ENCODE results near the gene DIS3L.
"Not testable (repeated sequence)": the region's sequence is repeated elsewhere in the genome, so short reads cannot be mapped to it uniquely, and the experiment has no call there.

Gene DIS3L

GRCh38 chr15:66278056-66278455, 15.3 kb upstream of the DIS3L start:
- no peak for ATAC-seq

DNA sequence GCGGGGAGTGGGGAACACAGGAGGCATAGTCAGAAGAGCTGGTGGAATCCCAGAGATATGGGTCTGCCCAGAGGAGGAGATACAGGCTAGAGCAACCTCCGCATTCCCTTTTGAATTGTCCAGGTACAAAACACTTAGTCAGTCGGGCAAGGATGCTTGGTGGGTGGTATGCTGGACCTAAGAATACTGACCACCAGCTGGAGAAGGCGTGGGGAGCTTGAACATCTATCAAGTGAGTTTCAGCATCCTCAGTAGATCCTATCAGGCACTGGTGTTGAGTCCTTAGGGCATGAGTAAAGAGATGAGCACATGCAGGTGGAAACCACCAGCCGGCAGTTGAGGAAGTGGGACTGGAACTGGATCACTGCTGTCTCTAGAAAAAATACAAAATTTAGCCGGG, 14.7 kb upstream of the DIS3L start:
- ATAC-seq (no peak), DNase-seq (no peak)

More at GRCh38 chr15:66278056-66278455, 15.3 kb upstream of the DIS3L start:
- no peak for DNase-seq

GRCh38 chr15:66284271-66284670, 9.1 kb upstream of the DIS3L start:
- ATAC-seq = no peak
- no peak for DNase-seq

DNA sequence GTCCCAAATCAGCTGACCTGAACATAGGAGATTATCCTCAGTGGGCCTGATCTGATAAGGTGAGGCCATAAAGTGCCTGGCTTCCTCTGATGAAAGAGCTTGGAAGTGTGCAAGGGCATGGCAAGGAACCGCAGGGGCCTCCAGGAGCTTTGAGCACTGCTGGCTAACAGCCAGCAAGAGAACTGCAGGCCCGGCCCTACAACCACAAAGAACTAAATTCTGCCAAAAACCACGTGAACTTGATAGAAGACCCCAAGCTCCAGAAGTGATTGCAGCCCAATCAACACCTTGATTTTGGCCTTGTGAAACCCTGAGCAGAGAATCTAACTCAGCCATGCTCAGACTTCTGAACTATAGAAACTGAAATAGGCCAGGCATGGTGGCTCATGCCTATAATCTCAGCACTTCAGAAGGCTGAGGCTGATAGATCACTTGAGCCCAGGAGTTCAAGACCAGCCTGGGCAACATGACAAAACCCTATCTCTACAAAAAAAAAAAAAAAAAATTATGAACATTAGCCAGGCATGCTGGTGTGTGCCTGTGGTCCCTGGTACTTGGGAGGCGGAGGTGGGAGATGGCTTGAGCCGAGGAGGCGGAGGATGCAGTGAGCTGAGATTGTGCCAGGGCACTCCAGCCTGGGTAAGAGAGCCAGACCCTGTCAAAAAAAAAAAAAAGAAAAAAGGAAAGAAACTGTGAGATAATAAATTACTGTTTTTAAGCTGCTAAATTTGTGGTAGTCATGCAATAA, 7.7 kb upstream of the DIS3L start:
- ATAC-seq (no peak), DNase-seq (no peak)

DNA sequence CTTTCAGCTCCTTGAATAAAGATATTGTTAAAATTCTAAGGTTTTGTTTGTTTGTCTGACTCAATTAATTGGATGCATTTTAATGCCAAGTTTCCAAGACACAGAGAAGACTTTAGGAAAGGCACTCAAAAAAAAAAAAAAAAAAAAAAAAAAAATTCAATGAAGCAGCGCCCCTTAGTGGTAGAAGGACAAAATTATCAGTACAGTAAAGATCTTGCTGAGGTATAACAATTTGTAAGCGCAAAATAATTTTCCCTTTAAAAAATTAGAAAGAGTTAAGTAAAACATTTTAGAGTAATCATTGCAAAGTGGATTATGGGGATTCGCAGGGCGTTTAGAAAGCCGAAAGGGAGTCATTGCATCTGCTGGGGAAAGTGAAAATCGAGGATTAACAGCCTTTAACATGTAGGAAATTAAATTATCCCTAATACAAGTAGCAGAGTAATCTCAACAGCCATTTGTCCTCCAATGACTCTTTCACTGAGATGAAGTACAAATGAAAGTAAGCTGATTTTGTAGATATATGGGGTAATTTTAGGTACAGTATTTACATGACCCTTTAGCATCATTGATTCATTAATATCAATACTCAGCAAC, 5.8 kb upstream of the DIS3L start:
- DNase-seq (no peak), ATAC-seq (no peak)

DNA sequence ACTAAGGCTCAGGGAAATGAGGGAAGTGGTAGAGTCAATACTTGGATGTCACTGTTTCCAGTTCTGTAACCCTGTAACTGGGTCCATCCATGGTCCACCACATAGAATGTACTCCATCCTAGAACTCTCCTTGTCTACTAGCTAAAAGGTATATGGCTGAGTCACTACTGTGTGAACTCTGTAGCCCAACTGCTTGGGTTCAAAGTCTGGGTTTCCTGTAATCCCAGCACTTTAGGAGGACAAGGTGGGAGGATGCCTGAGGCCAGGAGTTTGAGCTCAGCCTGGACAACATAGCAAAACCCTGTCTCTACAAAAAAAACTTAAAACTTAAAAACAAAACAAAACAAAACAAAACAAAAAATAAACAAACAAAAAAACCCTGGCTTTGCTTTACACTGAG, 5.3 kb upstream of the DIS3L start:
- no peak for DNase-seq
- no peak for ATAC-seq

GRCh38 chr15:66288551-66289185, 4.7 kb upstream of the DIS3L start:
- no peak for ATAC-seq
- no peak for DNase-seq

DNA sequence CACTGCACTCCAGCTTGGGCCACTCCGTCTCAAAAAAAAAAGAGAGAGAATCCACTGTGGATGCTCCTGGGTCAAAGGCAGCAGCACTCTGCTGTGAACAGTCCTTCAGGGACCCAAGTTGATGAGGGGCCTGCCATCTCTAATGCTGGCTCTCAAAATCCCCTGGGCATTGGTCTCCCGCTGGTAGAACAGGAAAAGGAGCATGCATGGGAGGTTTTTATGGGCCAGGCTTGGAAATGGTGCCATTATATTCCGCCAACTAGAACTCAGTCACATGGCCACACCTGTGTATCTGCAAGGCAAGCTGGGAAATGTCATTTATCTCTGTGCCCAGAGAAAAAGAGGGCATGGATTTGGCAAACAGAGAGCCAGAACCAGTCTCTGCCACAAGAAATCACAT, 3.4 kb upstream of the DIS3L start:
- ATAC-seq = no peak
- DNase-seq = no peak

GRCh38 chr15:66290518-66290917, 2.9 kb upstream of the DIS3L start:
- DNase-seq (peak; percentile 20), ATAC-seq (no peak)

- no peak for ATAC-seq
- DNase-seq = no peak
Observed at GRCh38 chr15:66291816-66292570, 1.4 kb upstream of the DIS3L start.

DNA sequence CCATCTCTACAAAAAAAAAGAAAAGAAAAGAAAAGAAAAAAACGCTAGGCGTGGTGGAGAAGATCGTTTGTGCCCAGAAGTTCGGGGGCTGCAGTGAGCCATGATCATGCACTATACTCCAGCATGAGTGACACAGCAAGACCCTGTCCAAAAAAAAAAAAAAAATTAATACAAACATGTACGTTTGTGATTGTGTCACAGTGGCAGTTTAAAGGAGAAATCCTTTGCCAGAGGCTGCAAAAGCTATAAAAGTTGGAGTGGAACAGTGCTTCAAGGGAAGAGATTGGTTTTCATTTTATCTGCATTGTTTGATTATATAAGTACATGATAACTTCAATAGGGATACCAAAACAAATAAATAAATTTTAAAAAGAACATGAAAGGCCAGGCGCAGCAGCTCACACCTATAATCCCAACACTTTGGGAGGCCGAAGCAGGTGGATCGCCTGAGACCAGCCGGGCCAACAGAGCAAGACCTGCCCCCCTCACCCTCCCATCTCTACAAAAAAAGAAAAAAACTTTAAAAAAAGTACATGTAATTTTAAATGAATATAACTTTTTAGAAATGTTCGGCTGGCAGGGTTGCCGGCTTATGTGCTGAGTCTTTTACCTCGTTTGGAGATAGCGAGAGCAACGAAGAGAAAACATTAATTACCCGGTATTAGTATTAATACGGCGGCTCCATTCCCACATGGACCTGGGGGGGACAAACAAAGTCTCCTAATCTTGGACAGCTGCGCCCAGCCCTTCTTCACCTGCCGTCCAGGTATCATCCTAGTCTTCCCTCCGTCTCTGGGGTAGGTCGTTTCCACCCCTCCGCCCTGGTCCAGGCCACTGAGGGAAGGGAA, 573 bp upstream of the DIS3L start:
- ATAC-seq (no peak), DNase-seq (peak; percentile 12)

GRCh38 chr15:66294157-66294931, 976 bp downstream of the DIS3L start:
- ATAC-seq = peak; percentile 24

DNA sequence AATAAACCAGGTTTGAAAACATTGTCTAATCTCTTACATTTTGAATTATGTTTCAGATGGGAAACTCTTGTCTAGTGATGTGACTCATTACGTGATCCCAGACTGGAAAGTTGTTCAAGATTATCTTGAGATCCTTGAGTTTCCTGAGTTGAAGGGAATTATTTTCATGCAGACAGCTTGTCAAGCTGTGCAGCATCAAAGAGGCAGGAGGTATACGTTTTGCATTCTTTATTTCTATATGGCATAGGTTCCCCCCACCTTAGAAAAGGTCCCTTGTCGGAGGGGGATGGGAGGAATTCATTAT, 1.5 kb downstream of the DIS3L start:
- DNase-seq (no peak), ATAC-seq (no peak)

More at GRCh38 chr15:66294157-66294931, 976 bp downstream of the DIS3L start:
- peak; percentile 34 for DNase-seq

DNA sequence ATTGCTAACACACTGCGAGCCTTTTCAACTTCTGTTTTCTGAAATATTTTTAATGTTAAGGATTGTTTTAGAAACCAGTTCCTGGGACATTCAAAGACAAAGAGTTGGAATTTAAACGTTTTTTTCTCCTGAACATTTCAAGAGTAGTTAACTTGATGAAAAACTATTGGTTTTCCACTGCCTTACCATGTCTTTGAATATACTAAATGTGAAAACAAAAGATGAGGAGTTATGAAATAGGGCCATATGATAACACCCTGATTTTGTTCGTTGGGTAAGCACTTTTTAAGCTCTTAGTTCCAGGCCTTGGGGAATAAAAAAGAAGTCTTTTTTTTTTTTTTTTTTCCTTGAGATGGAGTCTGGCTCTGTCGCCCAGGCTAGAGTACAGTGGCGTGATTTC, 2.8 kb downstream of the DIS3L start:
- no peak for ATAC-seq

DNA sequence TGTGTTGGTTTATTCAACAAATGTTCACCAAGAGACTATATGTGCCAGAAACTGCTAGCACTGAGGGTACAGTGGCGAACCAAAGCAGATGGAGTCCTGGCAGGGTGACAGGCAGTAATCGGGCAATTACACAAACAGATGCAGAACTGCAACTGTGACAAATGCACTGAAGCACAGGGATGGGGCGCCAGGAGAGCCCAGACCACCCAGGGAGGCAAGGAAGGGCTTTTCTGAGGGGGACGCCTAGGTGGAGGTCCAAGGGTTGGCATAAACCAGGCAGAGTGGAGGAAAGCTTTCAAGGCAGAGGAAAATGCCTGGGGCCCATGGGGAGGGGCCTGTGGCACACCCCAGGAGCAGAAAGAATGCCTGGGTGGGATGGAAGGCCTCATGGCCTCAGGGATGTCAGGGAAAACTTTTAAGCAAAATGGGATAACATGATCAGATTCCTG, 5.5 kb downstream of the DIS3L start:
- no peak for DNase-seq
- no peak for ATAC-seq

More for the DNA sequence above, 2.8 kb downstream of the DIS3L start:
- DNase-seq = no peak

- DNase-seq = no peak
Observed at GRCh38 chr15:66302489-66303278, 9.3 kb downstream of the DIS3L start.

DNA sequence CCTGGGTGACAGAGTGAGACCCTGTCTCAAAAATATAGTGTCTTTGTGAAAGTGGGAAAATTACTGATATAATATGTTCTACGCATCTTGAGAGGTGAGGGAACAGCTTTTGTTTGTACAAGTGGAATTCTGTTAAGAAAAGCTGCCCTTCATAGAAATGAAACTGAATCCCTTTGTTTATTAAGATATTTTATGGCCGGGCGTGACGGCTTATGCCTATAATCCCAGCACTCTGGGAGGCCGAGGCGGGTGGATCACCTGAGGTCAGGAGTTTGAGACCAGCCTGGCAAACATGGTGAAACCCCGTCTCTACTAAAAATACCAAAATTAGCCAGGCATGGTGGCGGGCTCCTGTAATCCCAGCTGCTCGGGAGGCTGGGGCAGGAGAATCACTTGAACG, 11.1 kb downstream of the DIS3L start:
- DNase-seq, ATAC-seq: not testable (repeated sequence)

More at GRCh38 chr15:66302489-66303278, 9.3 kb downstream of the DIS3L start:
- no peak for ATAC-seq

DNA sequence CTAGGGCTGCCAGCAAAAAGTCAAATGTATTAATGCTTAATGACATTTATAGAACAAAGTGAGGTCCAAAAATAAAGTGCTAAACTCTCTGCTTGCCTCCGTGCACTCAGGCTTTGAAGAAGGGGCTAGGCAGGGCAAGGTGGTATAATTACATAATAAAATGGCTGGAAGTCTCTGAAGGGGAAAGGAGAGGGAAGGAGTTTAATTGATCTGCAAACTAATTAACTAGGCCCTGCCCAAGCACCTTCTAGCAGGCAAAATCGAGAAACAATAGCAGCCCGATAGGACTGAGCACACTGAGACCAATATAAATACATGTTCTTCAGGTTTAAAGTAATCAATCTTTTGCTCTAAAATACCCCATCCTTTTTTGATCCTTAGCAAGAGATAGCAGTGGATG, 13.0 kb downstream of the DIS3L start:
- DNase-seq (no peak), ATAC-seq (no peak)

- DNase-seq (no peak), ATAC-seq (no peak)
Observed at GRCh38 chr15:66308531-66308930, 15.2 kb downstream of the DIS3L start.

DNA sequence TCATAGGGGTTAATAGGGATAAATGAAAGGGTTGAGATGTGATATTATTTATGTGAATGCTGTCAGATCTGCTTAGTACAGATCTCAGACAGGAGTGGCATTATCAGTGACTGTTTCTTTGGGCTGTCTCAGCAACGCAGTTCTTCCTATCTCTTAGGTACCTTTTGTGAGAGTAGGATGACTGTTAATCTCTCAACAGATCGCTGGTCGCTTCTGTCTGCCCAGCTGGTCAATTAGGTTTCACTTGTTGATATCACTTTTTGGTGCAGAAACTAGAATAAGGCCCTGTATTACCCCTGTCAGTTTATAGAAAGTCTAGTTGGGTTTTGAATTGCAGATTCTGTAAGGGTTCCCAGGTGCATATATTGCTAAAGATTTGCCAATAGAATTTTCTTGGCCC, 16.5 kb downstream of the DIS3L start:
- ATAC-seq = no peak

More for the DNA sequence above, 16.5 kb downstream of the DIS3L start:
- no peak for DNase-seq

Data from stimulated activated naive CD8-positive, alpha-beta T cell treated with anti-CD3 and anti-CD28 coated beads, Interleukin-15, Interleukin-2, amounts not matched to agents 100 U/mL and 50 U/mL, for 24 hours (primary cell).